C4-2B (cell line): ENCODE data around the gene MARCHF2.

Experiments used
- ZFX ChIP-seq: fragments of 450-650 bp; IDR thresholded peaks from 2 replicates; pipeline ENCODE4 v1.6.1; 2017
- TF ChIP-seq, protein P1 (sequence below): fragments of 450-650 bp; conservative IDR thresholded peaks from 2 replicates; pipeline ENCODE4 v1.5.1; 2017; ENCODE audit warnings: mild to moderate bottlenecking

DNA sequence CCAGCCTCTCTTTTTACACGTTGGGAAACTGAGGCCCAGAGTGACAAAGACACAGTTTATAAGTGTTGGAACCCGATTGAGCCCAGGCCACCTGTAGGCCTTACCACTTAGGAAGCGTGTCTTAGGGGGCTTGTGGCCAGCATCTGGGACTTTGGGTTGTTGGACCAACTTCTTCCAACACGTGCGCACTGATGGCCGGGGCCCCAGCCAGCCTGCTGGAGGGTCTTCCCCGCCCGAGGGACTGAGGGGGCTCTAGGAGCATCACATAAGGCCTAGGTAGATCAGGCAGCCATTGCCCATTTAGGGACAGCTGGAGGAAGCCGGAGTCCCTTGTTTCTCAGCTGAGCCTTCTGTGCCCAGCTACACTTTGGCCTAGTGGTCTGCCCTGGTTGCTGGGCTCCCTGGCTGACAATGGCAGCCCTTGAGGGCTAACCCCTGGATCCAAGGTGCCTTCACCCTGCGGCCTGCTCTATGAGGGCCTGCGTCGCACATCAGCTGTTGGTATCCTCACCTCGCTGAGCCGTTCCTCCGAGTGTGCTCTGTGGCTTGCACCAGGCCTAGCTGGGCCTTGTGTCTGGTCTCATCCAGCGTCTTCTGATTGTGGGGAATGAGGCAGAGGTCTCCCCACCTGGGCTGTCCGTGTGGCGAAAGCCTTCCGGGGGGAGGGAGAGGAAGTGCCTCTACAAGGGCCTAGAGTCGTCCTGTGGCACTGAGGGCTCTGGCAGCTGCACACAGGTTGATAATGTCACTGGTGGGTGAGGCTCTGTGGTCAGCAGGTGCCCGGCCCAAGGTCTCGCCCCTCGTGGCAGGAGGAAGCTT is 21.7 kb upstream of the MARCHF2 start:
- TF ChIP-seq, protein P1, sequence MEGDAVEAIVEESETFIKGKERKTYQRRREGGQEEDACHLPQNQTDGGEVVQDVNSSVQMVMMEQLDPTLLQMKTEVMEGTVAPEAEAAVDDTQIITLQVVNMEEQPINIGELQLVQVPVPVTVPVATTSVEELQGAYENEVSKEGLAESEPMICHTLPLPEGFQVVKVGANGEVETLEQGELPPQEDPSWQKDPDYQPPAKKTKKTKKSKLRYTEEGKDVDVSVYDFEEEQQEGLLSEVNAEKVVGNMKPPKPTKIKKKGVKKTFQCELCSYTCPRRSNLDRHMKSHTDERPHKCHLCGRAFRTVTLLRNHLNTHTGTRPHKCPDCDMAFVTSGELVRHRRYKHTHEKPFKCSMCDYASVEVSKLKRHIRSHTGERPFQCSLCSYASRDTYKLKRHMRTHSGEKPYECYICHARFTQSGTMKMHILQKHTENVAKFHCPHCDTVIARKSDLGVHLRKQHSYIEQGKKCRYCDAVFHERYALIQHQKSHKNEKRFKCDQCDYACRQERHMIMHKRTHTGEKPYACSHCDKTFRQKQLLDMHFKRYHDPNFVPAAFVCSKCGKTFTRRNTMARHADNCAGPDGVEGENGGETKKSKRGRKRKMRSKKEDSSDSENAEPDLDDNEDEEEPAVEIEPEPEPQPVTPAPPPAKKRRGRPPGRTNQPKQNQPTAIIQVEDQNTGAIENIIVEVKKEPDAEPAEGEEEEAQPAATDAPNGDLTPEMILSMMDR, result no peak
- TF ChIP-seq ZFX, result no peak
